H9 (cell line): ENCODE measurements around the gene RGL2. TPM values are rescaled to one million over a fixed set of nuclear protein-coding genes. Genes with fewer than 3 reads are reported as not detected.
A peak's percentile ranks its signal among the peaks of the same experiment; 100 is the strongest.

Experiments used
- DNase-seq: peaks from one replicate; pipeline ENCODE4 v3.0.0-alpha.2; 2017
- H2AFZ ChIP-seq: one replicate; pipeline ENCODE4 v1.6.1; 2013; ENCODE audit warnings: mild to moderate bottlenecking, low read length, control low read depth, moderate library complexity
- H2AK5ac ChIP-seq: 2 replicates; pipeline ENCODE4 v1.6.1; 2013; ENCODE audit warnings: low read length, control low read depth, mixed read lengths; ENCODE audit not compliant: insufficient read length
- H2BK120ac ChIP-seq: one replicate; pipeline ENCODE4 v1.6.1; 2013; ENCODE audit warnings: low read depth, mild to moderate bottlenecking, low read length, control low read depth, inconsistent platforms; ENCODE audit not compliant: poor library complexity, severe bottlenecking
- H2BK12ac ChIP-seq: 2 replicates; pipeline ENCODE4 v1.6.1; 2013; ENCODE audit warnings: low read length, control low read depth, mixed read lengths, low read depth; ENCODE audit not compliant: insufficient read length
- H2BK15ac ChIP-seq: 2 replicates; pipeline ENCODE4 v1.6.1; 2013; ENCODE audit warnings: low read depth, low read length, control low read depth
- H2BK20ac ChIP-seq: one replicate; pipeline ENCODE4 v1.6.1; 2013; ENCODE audit warnings: low read depth, mild to moderate bottlenecking, low read length, control low read depth, inconsistent platforms; ENCODE audit not compliant: poor library complexity, severe bottlenecking
- H2BK5ac ChIP-seq: 2 replicates; pipeline ENCODE4 v1.6.1; 2013; ENCODE audit warnings: low read length, control low read depth, mixed read lengths; ENCODE audit not compliant: insufficient read length
- H3K14ac ChIP-seq: 2 replicates; pipeline ENCODE4 v1.6.1; 2013; ENCODE audit warnings: low read length, control low read depth; ENCODE audit not compliant: insufficient read depth
- H3K18ac ChIP-seq: 2 replicates; pipeline ENCODE4 v1.6.1; 2013; ENCODE audit warnings: low read depth, mild to moderate bottlenecking, mixed read lengths, low read length, control low read depth; ENCODE audit not compliant: insufficient read length
- H3K23ac ChIP-seq: 2 replicates; pipeline ENCODE4 v1.6.1; 2013; ENCODE audit warnings: low read length, control low read depth, mixed read lengths, low read depth; ENCODE audit not compliant: insufficient read length
- H3K23me2 ChIP-seq: 2 replicates; pipeline ENCODE4 v1.6.1; 2013; ENCODE audit warnings: low read depth, mild to moderate bottlenecking, mixed read lengths, low read length, control low read depth; ENCODE audit not compliant: insufficient read length, poor library complexity, severe bottlenecking
- H3K27ac ChIP-seq: 2 replicates; pipeline ENCODE4 v1.5.1; 2013; ENCODE audit warnings: low read length, control low read depth, mixed read lengths, low read depth; ENCODE audit not compliant: insufficient read length
- H3K27me3 ChIP-seq: 2 replicates; pipeline ENCODE4 v1.6.1; 2013; ENCODE audit warnings: low read length, control low read depth, inconsistent platforms; ENCODE audit not compliant: insufficient read depth
- H3K4ac ChIP-seq: 2 replicates; pipeline ENCODE4 v1.6.1; 2013; ENCODE audit warnings: low read depth, mild to moderate bottlenecking, control low read depth, inconsistent platforms, low read length, moderate library complexity
- H3K4me1 ChIP-seq: 2 replicates; pipeline ENCODE4 v1.6.1; 2013; ENCODE audit warnings: low read length, control low read depth, inconsistent platforms; ENCODE audit not compliant: insufficient read depth
- H3K4me2 ChIP-seq: 2 replicates; pipeline ENCODE4 v1.6.1; 2013; ENCODE audit warnings: low read length, control low read depth, mixed read lengths; ENCODE audit not compliant: insufficient read length, insufficient read depth
- H3K56ac ChIP-seq: 2 replicates; pipeline ENCODE4 v1.6.1; 2013; ENCODE audit warnings: low read depth, mild to moderate bottlenecking, mixed read lengths, low read length, control low read depth; ENCODE audit not compliant: insufficient read length
- H3K79me1 ChIP-seq: 2 replicates; pipeline ENCODE4 v1.6.1; 2013; ENCODE audit warnings: low read depth, mild to moderate bottlenecking, moderate library complexity, low read length, control low read depth, inconsistent platforms; ENCODE audit not compliant: insufficient read depth, poor library complexity, severe bottlenecking
- H3K79me2 ChIP-seq: 2 replicates; pipeline ENCODE4 v1.6.1; 2013; ENCODE audit warnings: low read length, control low read depth, inconsistent platforms; ENCODE audit not compliant: insufficient read depth
- H3K9ac ChIP-seq: 2 replicates; pipeline ENCODE4 v1.6.1; 2013; ENCODE audit warnings: low read length, control low read depth, mixed read lengths; ENCODE audit not compliant: insufficient read length; ENCODE audit errors: extremely low read depth
- H3K9me3 ChIP-seq: one replicate; pipeline ENCODE4 v1.6.1; 2013; ENCODE audit warnings: low read depth, low read length, inconsistent platforms; ENCODE audit not compliant: control insufficient read depth
- H3T11ph ChIP-seq: one replicate; pipeline ENCODE4 v1.6.1; 2013; ENCODE audit warnings: mild to moderate bottlenecking, low read length, control low read depth, inconsistent platforms
- H4K20me1 ChIP-seq: one replicate; pipeline ENCODE4 v1.6.1; 2013; ENCODE audit not compliant: control insufficient read depth, insufficient read length, insufficient read depth
- H4K5ac ChIP-seq: 2 replicates; pipeline ENCODE4 v1.6.1; 2013; ENCODE audit warnings: low read depth, mild to moderate bottlenecking, mixed read lengths, low read length, control low read depth; ENCODE audit not compliant: insufficient read length
- H4K8ac ChIP-seq: replicated peaks from 2 replicates; pipeline ENCODE4 v1.6.1; 2013; ENCODE audit warnings: low read length, control low read depth, mixed read lengths, low read depth; ENCODE audit not compliant: insufficient read length
- H4K91ac ChIP-seq: 2 replicates; pipeline ENCODE4 v1.6.1; 2013; ENCODE audit warnings: low read depth, mild to moderate bottlenecking, moderate library complexity, mixed read lengths, low read length, control low read depth; ENCODE audit not compliant: insufficient read length
- H3K27ac Mint-ChIP-seq, 3 experiments: 2 replicates in 2 of 3; 3 replicates in 1 of 3; pipeline ENCODE4 v1.8.0; 2020 to 2021; ENCODE audit warnings: mixed read lengths in 3 of 3, mild to moderate bottlenecking in 1 of 3, moderate library complexity in 1 of 3
- H3K27me3 Mint-ChIP-seq: 2 replicates; pipeline ENCODE4 v1.8.0; 2021; ENCODE audit warnings: low read depth, mild to moderate bottlenecking, moderate library complexity, mixed read lengths
- H3K36me3 Mint-ChIP-seq, 3 experiments: 2 replicates in 2 of 3; 3 replicates in 1 of 3; pipeline ENCODE4 v1.8.0; 2020 to 2021; ENCODE audit warnings: low read depth in 3 of 3, mixed read lengths in 3 of 3; ENCODE audit not compliant: insufficient read depth in 1 of 3
- H3K4me1 Mint-ChIP-seq, 2 experiments: 2 replicates each; pipeline ENCODE4 v1.8.0; 2020; ENCODE audit warnings: mixed read lengths in 2 of 2
- H3K4me3 Mint-ChIP-seq, 2 experiments: 2 replicates in 1 of 2; 3 replicates in 1 of 2; pipeline ENCODE4 v1.8.0; 2020 to 2021; ENCODE audit warnings: mild to moderate bottlenecking in 2 of 2, mixed read lengths in 2 of 2, moderate library complexity in 1 of 2
- H3K9me3 Mint-ChIP-seq, 2 experiments: 2 replicates in 1 of 2; 3 replicates in 1 of 2; pipeline ENCODE4 v1.8.0; 2020; ENCODE audit warnings: mild to moderate bottlenecking in 2 of 2, mixed read lengths in 2 of 2, moderate library complexity in 1 of 2
- WGBS: extraction: QIAGEN DNeasy Blood & Tissue Kit; methylation state at CpG from one replicate; pipeline ENCODE4 v1.1.7; 2013; ENCODE audit warnings: missing lambda C conversion rate, low lambda C conversion rate, mixed read lengths; ENCODE audit not compliant: insufficient read length; ENCODE audit errors: extremely low coverage; 5-methylcytosine and 5-hydroxymethylcytosine counted together
- total RNA-seq: library from RNA; stranded (reverse); gene quantifications from 2 replicates; pipeline ENCODE4 v1.2.1, GENCODE V29; 2021
- TF ChIP-seq, protein P1 (sequence below): fragments of 200-600 bp; sonication (generic); conservative IDR thresholded peaks from 3 replicates; pipeline ENCODE4 v1.8.0; 2021; ENCODE audit warnings: antibody characterized with exemption, mild to moderate bottlenecking

Gene RGL2
- total RNA-seq, 1 experiment from 2014 or later, result 74.3 TPM

DNA sequence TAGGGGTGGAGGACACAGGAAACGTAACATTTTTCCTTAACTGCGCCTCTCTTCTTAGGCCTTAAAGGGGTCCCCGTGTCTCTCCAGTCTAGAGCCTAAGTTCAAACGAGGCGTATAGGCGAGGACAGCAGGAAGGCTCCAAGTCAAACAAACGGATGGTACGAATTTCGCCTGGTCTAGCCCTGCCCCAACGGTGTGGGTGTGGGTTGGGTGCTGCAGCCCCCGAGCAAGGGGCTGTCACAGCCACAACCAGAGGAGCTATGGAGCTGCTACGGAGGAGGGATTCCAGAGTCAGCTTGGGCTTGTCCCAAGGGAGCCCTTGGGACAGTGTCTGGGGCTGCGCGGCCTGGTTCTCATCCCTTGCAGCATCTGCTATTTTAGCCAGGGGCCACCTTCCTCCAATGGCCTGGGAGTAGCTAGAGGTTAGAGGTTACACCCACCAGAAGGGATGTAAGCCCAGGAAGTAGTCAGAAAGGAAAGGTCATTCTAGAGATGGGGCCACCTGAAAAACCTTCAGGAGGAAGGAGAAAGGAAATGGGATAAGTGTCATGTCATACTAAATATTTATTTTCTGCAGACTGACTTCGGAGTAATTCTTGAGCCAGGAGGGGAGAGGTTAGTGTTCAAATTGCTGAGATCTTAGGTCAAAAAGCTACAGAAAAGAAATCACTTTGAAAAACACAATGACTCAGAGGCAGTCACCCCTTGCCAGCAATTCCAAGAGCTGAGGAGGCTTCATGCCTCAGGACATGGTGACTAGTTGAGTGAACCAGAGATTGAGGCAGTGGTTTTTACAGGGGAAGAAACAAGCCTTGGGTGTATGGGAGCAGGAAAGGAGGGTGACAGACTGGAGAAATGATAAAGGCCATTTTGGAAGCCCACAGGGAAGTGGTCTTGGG lies 48.8 kb downstream of the RGL2 start:
- Histone ChIP-seq H2BK20ac (no peak overlapping the region), H3K56ac (no peak overlapping the region), H4K5ac (no peak overlapping the region), H3T11ph (no peak overlapping the region), H3K23me2 (peaks cover 17% of the 10 kb centered on the region), H3K4ac (no peak overlapping the region), H2AFZ (no peak overlapping the region), H3K9me3 (no peaks in the 10 kb centered on the region), H3K4me1 (no peaks in the 10 kb centered on the region; the same call in 1 of the 2 replicates), H3K18ac (peak overlapping the region; percentile 66), H3K23ac (no peak overlapping the region), H2BK15ac (no peak overlapping the region), H2BK5ac (no peak overlapping the region), H2BK120ac (no peak overlapping the region), H4K91ac (no peak overlapping the region), H3K14ac (peak overlapping the region; percentile 41), H3K79me1 (no peaks in the 10 kb centered on the region), H4K20me1 (no peaks in the 10 kb centered on the region), H3K27ac (no peak overlapping the region), H4K8ac (no peak overlapping the region), H2AK5ac (no peak overlapping the region), H3K9ac (peak overlapping the region; percentile 58), H3K79me2 (no peaks in the 10 kb centered on the region), H3K4me2 (peak overlapping the region; percentile 77), H2BK12ac (no peak overlapping the region), H3K27me3 (no peaks in the 10 kb centered on the region; the same call in 1 of the 2 replicates)
- TF ChIP-seq, protein P1, sequence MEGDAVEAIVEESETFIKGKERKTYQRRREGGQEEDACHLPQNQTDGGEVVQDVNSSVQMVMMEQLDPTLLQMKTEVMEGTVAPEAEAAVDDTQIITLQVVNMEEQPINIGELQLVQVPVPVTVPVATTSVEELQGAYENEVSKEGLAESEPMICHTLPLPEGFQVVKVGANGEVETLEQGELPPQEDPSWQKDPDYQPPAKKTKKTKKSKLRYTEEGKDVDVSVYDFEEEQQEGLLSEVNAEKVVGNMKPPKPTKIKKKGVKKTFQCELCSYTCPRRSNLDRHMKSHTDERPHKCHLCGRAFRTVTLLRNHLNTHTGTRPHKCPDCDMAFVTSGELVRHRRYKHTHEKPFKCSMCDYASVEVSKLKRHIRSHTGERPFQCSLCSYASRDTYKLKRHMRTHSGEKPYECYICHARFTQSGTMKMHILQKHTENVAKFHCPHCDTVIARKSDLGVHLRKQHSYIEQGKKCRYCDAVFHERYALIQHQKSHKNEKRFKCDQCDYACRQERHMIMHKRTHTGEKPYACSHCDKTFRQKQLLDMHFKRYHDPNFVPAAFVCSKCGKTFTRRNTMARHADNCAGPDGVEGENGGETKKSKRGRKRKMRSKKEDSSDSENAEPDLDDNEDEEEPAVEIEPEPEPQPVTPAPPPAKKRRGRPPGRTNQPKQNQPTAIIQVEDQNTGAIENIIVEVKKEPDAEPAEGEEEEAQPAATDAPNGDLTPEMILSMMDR, result no peak
- WGBS, result no CpG with 5 or more reads among the region's 15 CpGs
- Mint-ChIP-seq H3K4me1 (peaks cover 20 to 22% of the 10 kb centered on the region in 2 experiments), H3K9me3 (no peaks in the 10 kb centered on the region; a peak in 1 of 5 replicates), H3K4me3 (peak overlapping the region; percentile 74 to 83), H3K27me3 (peaks cover 37% of the 10 kb centered on the region), H3K27ac (peak overlapping the region in 2 of 3 experiments; percentile 57 to 76; a peak in 3 of 7 replicates), H3K36me3 (peaks cover 8 to 24% (median 20%) of the 10 kb centered on the region in 3 experiments; a peak in 6 of 7 replicates)
- DNase-seq, result no peak
